Measurements from ENCODE around the gene CFLAR.

DNA sequence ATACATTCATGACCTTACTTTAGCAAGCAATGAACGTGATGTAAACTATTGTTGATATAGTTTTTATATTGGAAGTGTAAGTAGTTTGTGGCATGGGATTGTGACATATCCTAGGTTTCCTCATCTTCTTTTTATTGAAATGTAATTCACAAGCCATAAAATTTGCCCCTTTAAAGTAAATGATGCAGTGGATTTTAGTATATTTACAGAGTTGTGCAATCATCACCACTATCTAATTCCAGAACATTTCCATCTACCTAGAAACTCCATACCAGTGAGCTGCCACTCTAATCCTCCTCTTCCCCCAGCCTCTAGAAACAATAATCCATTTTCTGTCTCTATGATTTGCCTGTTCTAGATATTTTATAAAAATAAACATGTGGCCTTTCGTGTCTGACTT lies 56.3 kb downstream of the CFLAR start:
- TF ChIP-seq, protein P1, sequence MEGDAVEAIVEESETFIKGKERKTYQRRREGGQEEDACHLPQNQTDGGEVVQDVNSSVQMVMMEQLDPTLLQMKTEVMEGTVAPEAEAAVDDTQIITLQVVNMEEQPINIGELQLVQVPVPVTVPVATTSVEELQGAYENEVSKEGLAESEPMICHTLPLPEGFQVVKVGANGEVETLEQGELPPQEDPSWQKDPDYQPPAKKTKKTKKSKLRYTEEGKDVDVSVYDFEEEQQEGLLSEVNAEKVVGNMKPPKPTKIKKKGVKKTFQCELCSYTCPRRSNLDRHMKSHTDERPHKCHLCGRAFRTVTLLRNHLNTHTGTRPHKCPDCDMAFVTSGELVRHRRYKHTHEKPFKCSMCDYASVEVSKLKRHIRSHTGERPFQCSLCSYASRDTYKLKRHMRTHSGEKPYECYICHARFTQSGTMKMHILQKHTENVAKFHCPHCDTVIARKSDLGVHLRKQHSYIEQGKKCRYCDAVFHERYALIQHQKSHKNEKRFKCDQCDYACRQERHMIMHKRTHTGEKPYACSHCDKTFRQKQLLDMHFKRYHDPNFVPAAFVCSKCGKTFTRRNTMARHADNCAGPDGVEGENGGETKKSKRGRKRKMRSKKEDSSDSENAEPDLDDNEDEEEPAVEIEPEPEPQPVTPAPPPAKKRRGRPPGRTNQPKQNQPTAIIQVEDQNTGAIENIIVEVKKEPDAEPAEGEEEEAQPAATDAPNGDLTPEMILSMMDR (IDR thresholded peaks at IDR 0.05; ENCODE audit: low read length): no peak
- TF ChIP-seq EZH2phosphoT487 (IDR thresholded peaks at IDR 0.05; ENCODE audit: low read length): no peak
